DMS53 treated with DMSO at 0.1 percent for 48 hours (cell line): ENCODE data around the gene CMTM8.
"Not testable (repeated sequence)": the region's sequence is repeated elsewhere in the genome, so short reads cannot be mapped to it uniquely, and the experiment has no call there.

Experiments
- DNase-seq: peaks from one replicate; lab custom pipeline; 2025; ENCODE audit not compliant: unreplicated experiment; lab: John Stamatoyannopoulos, UW

The CMTM8 gene

GRCh38 chr3:32228743-32229142, 9.7 kb upstream of the CMTM8 start:
- not testable (repeated sequence) for DNase-seq

GRCh38 chr3:32229565-32229964, 8.9 kb upstream of the CMTM8 start:
- DNase-seq = peak; percentile 1

GRCh38 chr3:32236377-32236776, 2.1 kb upstream of the CMTM8 start:
- no peak for DNase-seq

- no peak for DNase-seq
Observed at GRCh38 chr3:32237670-32238452, 619 bp upstream of the CMTM8 start.

DNA sequence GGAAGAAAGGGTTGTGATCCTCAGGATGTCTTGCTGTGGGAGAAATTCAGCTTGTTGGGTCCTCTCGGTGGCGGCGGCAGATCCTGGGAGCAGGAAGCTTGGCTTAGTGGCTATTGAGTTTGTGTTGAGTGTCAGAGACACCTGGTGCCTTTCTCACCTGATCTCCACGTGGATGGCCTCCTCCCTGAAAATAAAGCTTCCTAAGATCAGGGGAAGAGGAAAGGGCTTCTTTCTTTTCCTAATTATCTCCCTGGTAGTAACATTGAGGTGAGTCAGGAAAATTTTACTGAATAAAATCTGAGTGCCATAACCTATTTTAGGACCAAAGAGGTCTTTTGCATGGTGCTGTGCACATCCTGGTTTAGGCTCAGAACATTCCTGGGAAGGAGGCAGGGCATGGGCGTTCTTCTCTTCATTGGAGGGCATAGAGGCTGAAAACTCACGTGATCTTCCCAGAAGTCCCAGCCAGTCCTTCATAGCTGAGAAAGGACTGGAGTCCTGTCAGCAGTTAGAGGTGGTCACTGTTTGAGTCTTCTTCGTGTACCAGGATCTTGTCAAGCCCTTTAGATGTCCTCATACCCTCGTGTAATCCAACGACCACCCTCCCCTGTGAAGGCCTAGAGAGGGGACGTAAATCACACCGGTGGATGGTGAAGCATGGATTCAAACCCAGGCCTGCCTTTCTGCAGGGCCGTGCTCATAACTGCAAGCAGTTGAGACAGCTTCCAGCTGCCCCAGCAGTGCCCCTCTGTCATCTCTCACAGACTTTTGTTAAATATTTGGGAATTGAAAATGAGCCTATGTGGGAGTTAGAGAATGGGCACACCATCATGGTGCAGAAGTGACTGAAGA, 1.1 kb downstream of the CMTM8 start:
- peak; percentile 39 for DNase-seq

DNA sequence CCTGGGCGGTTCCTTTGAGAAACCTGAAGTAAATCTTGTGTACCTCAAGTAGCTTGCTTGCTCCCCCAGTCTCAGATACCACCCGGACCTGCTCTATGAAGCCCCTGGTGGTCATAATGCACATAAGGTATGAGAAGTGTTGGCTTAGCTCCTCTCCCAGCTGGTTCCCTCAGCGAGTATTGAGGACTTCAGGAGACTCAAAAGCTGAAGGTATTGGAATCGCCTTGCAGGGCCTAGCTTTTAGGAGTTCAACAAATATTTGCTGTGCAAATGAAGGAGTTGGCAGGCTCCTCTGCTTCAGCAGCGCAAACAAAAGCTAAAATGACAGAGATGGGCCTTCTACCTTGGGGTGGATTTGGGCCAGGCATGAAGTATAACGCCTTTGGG, 1.7 kb downstream of the CMTM8 start:
- no peak for DNase-seq

- no peak for DNase-seq
Observed at GRCh38 chr3:32241100-32241499, 2.6 kb downstream of the CMTM8 start.

DNA sequence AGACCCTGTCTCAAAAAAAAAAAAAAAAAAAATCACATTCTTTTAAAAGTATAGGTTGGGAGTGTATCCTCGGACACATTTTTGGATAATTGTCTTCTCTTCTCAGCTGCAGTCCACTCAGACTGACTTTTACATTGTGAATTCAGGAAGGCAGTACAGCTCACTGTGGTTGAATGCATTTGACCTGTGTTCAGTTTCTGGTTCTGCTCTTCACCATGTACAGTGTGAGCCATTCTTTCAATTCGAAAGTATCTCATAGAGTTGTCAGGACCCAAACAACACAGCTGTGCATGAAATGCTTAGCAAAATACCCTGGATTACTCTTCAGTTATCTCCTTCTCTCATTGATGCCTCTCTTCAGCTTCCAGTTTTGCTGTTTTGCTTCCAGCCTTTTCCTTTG, 5.0 kb downstream of the CMTM8 start:
- DNase-seq = no peak

- no peak for DNase-seq
Observed at GRCh38 chr3:32245200-32245599, 6.7 kb downstream of the CMTM8 start.

- no peak for DNase-seq
Observed at GRCh38 chr3:32246079-32246675, 7.7 kb downstream of the CMTM8 start.

GRCh38 chr3:32249184-32249782, 10.8 kb downstream of the CMTM8 start:
- no peak for DNase-seq

DNA sequence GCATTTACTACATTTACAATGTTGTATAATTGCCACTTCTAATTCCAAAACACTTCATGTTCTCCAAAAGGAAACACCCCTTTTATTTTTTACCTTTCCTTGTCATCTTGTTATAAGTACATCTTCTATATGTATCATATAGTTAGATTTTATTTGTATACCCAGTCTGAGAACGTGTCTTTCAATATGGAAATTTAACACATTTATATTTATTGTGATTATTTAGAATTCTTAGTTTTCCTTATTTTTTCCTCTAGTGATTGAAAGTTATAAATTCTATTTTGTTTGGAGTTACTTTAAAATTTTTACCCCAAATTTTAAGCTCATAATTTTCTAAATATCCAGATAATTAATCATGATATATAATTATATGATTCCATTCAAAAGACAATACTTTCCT, 15.8 kb downstream of the CMTM8 start:
- DNase-seq = no peak

- DNase-seq = no peak
Observed at GRCh38 chr3:32255345-32255744, 16.9 kb downstream of the CMTM8 start.

DNA sequence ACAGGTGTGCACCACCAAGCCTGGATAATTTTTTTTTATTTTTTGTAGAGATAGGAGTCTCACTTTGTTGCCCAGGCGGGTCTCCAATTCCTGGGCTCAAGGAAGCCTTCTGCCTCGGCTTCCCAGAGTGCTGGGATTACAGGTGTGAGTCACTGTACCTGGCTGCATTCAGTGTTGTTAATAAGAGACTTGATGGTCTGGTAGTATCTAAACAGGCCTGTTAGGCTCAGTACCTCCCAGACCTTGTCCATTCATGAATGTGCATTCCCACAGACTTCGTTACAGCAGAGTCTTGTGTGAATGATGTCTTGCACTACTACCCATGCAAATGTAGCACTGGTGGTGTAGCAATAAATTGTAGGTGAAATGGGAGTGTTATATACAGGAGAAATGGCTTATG, 17.7 kb downstream of the CMTM8 start:
- no peak for DNase-seq

- no peak for DNase-seq
Observed at GRCh38 chr3:32257042-32257441, 18.6 kb downstream of the CMTM8 start.

- no peak for DNase-seq
Observed at GRCh38 chr3:32257641-32258438, 19.4 kb downstream of the CMTM8 start.

GRCh38 chr3:32258869-32259268, 20.4 kb downstream of the CMTM8 start:
- no peak for DNase-seq

DNA sequence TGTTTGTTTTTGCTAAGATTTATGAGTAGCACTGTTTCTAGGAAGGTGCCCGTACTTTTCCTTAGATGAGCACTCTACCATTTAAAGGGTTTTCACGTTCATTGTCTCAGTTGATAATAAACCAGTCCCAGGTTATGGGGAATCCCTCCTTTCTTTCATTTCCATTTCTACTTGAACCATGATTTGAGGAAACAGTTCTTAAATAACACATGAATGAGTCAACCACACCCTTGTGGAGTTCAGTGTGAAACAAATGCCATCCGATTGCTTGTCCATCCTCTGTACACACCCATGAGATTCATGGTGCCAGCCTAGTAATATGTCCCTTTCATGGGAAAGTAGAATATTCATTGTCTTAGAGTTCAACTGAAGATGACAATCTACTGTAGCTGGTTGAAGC, 23.1 kb downstream of the CMTM8 start:
- no peak for DNase-seq

GRCh38 chr3:32262201-32262600, 23.7 kb downstream of the CMTM8 start:
- DNase-seq = no peak

DNA sequence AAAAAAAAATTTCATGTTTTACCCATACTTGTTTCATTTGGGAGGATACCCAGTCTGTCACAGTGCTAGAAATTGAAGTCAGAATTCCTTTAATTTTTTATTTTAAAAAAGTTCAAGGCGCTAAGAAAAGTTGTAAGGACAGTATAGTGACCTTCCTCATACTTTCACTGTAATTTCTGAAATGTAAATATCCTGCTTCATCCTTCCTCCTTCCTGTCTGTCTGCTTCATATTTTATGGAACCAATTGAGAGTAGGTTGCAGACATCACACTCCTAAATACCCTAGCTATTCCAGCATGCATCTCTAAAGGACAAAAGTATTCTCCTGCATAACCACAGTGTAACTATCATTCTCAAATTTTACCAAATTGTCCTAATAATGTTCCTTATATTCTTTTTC, 35.8 kb downstream of the CMTM8 start:
- no peak for DNase-seq

GRCh38 chr3:32275506-32275905, 37.0 kb downstream of the CMTM8 start:
- no peak for DNase-seq
